Natural killer cell (primary cell): ENCODE measurements around the gene SHD. TPM values are rescaled to one million over a fixed set of nuclear protein-coding genes. Genes with fewer than 3 reads are reported as not detected.
"Not testable (repeated sequence)": the region's sequence is repeated elsewhere in the genome, so short reads cannot be mapped to it uniquely, and the experiment has no call there.

Experiments used
- ATAC-seq, 3 donors: fragments of 150-1000 bp in 2 of 3; fragments of 200-7000 bp in 1 of 3; cut with Tn5 transposase; 1 replicate in 1 of 3; 2 replicates in 2 of 3; pipeline ENCODE4 v1.10.0; 2021; ENCODE audit warnings: mild to moderate bottlenecking in 2 of 3, moderate library complexity in 2 of 3
- DNase-seq, 2 donors: peaks; one replicate each; pipeline versions ENCODE4 v3.0.0 to v3.0.0-alpha.2; 2013 to 2021; ENCODE audit warnings: mixed read lengths in 1 of 2
- H3K27ac ChIP-seq: one replicate; pipeline ENCODE4 v1.5.1; 2013; ENCODE audit warnings: mild to moderate bottlenecking, low read length
- H3K27me3 ChIP-seq: one replicate; pipeline ENCODE4 v1.6.1; 2013; ENCODE audit warnings: low read length; ENCODE audit not compliant: control insufficient read depth, insufficient read depth
- H3K36me3 ChIP-seq: one replicate; pipeline ENCODE4 v1.6.1; 2013; ENCODE audit warnings: low read length; ENCODE audit not compliant: control insufficient read depth, insufficient read depth
- H3K4me1 ChIP-seq: one replicate; pipeline ENCODE4 v1.6.1; 2013; ENCODE audit warnings: low read length; ENCODE audit not compliant: control insufficient read depth, insufficient read depth
- H3K4me3 ChIP-seq: one replicate; pipeline ENCODE4 v1.5.1; 2013; ENCODE audit warnings: low read length
- H3K9me3 ChIP-seq: one replicate; pipeline ENCODE4 v1.6.1; 2013; ENCODE audit warnings: low read length; ENCODE audit not compliant: control insufficient read depth, insufficient read depth
- H3K27ac Mint-ChIP-seq, 2 donors: one replicate each; pipeline ENCODE4 v1.8.0; 2022; ENCODE audit warnings: mild to moderate bottlenecking in 2 of 2, mixed read lengths in 2 of 2, moderate library complexity in 1 of 2
- H3K27me3 Mint-ChIP-seq, 2 donors: one replicate each; pipeline ENCODE4 v1.8.0; 2022; ENCODE audit warnings: low read depth in 2 of 2, mixed read lengths in 2 of 2
- H3K36me3 Mint-ChIP-seq: one replicate; pipeline ENCODE4 v1.8.0; 2022; ENCODE audit warnings: mixed read lengths
- H3K4me1 Mint-ChIP-seq, 2 donors: one replicate each; pipeline ENCODE4 v1.8.0; 2022; ENCODE audit warnings: mixed read lengths in 2 of 2
- H3K4me3 Mint-ChIP-seq: one replicate; pipeline ENCODE4 v1.8.0; 2022; ENCODE audit warnings: mild to moderate bottlenecking, moderate library complexity, mixed read lengths
- H3K9me3 Mint-ChIP-seq, 2 donors: one replicate each; pipeline ENCODE4 v1.8.0; 2022; ENCODE audit warnings: mixed read lengths in 2 of 2
- WGBS: methylation state at CpG from one replicate; pipeline ENCODE4 v1.1.7; 2013; ENCODE audit warnings: missing lambda C conversion rate; ENCODE audit not compliant: insufficient coverage; 5-methylcytosine and 5-hydroxymethylcytosine counted together
- intact Hi-C: fragments of 100-400 bp; cut with micrococcal nuclease; formaldehyde crosslinking; loops from one replicate; pipeline ENCODE4 v1.14.2; 2022
- total RNA-seq, 4 donors: library from RNA; stranded (reverse); fragments of 120-200 nt in 1 of 4; gene quantifications; one replicate each; pipeline versions ENCODE4 v1.2.3 to v1.2.4, GENCODE V29; 2013 to 2022
- TF ChIP-seq, protein P1 (sequence below): fragments of 200-600 bp; IDR thresholded peaks from one replicate; pipeline ENCODE4 v1.8.0; 2022; ENCODE audit warnings: antibody characterized with exemption

Gene SHD
- total RNA-seq, 3 donors from 2014 or later (not counting 1 experiment from before 2014, with no cell fraction given) = 0.20 TPM; not detected in 2

DNA sequence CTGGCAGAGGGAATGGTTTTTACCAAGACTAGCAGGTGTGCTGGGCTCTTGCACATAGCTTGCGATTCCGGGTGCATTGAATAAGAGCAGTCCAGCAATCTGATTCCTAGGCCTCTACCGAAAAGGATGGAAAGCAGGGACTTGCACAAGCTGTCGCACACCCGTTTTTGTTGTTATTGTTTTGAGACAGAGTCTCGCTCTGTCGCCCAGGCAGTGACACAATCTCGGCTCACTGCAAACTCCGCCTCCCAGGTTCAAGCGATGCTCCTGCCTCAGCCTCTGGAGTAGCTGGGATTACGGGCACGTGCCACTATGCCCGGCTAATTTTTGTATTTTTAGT, 44.2 kb upstream of the SHD start:
- intact Hi-C loops = no loop called here
- Histone ChIP-seq H3K4me1 (no peaks in the 10 kb centered on the region), H3K36me3 (no peaks in the 10 kb centered on the region), H3K27ac (no peak overlapping the region), H3K4me3 (no peak overlapping the region), H3K27me3 (no peaks in the 10 kb centered on the region), H3K9me3 (no peaks in the 10 kb centered on the region)
- Mint-ChIP-seq H3K27me3 (peaks cover 0 to 5% of the 10 kb centered on the region in 2 donors), H3K4me3 (no peak overlapping the region), H3K27ac (no peak overlapping the region), H3K36me3 (no peaks in the 10 kb centered on the region), H3K9me3 (no peaks in the 10 kb centered on the region), H3K4me1 (no peaks in the 10 kb centered on the region)
- ATAC-seq (no peak), DNase-seq (no peak)
- TF ChIP-seq, protein P1, sequence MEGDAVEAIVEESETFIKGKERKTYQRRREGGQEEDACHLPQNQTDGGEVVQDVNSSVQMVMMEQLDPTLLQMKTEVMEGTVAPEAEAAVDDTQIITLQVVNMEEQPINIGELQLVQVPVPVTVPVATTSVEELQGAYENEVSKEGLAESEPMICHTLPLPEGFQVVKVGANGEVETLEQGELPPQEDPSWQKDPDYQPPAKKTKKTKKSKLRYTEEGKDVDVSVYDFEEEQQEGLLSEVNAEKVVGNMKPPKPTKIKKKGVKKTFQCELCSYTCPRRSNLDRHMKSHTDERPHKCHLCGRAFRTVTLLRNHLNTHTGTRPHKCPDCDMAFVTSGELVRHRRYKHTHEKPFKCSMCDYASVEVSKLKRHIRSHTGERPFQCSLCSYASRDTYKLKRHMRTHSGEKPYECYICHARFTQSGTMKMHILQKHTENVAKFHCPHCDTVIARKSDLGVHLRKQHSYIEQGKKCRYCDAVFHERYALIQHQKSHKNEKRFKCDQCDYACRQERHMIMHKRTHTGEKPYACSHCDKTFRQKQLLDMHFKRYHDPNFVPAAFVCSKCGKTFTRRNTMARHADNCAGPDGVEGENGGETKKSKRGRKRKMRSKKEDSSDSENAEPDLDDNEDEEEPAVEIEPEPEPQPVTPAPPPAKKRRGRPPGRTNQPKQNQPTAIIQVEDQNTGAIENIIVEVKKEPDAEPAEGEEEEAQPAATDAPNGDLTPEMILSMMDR = no peak
- 86% methylated on average over 13 of the region's 13 CpGs for WGBS

DNA sequence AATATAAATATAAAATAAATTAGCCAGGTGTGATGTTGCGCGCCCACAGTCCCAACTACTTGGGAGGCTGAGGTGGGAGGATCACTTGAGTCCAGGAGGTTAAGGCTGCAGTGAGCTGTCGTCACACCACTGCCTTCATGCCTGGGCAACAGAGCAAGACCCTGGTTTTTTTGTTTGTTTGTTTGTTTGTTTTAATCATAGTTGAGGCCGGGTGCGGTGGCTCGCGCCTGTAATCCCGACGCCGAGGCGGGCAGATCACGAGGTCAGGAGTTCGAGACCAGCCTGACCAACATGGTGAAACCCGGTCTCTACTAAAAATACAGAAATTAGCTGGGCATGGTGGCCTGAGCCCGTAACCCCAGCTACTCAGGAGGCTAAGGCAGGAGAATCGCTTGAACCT, 41.6 kb upstream of the SHD start:
- H3K4me1 ChIP-seq, H3K36me3 ChIP-seq, DNase-seq, H3K27me3 Mint-ChIP-seq, H3K4me3 Mint-ChIP-seq, H3K9me3 ChIP-seq, H3K27ac ChIP-seq, intact Hi-C loops, H3K27ac Mint-ChIP-seq, H3K36me3 Mint-ChIP-seq, H3K9me3 Mint-ChIP-seq, H3K4me1 Mint-ChIP-seq, H3K27me3 ChIP-seq, H3K4me3 ChIP-seq, ATAC-seq: not testable (repeated sequence)
- WGBS = 88% methylated on average over 16 of the region's 16 CpGs

DNA sequence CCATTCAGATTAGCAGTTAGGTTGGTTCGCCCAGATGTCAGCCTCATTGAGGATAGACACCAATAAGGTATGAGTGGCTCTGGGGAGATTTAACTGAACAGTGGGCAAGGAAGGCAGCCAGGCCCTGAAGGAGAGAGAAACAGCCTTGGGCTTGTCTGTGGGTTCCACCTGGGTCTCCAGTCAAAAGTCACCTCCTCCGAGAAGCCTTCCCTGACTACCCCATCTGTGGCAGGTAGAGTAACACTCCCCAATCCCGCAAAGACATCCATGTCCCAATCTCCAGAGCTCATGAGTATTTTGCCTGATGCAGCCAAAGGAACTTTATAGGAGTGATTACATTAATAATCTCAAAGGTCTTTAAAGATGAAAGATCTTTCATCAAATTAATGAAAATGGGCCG, 40.2 kb upstream of the SHD start:
- TF ChIP-seq, protein P1 = no peak
- H3K4me3 ChIP-seq = no peak overlapping the region
- peaks cover 4% of the 10 kb centered on the region for H3K9me3 ChIP-seq
- ATAC-seq (no peak), DNase-seq (no peak)
- H3K27ac Mint-ChIP-seq = no peak overlapping the region
- H3K27me3 Mint-ChIP-seq = peaks cover 0 to 2% of the 10 kb centered on the region in 2 donors
- no peak overlapping the region for H3K27ac ChIP-seq
- H3K4me3 Mint-ChIP-seq = no peak overlapping the region
- WGBS = 83% methylated on average over 3 of the region's 4 CpGs
- intact Hi-C loops = no loop called here
- no peaks in the 10 kb centered on the region for H3K36me3 ChIP-seq
- no peaks in the 10 kb centered on the region for H3K4me1 Mint-ChIP-seq
- H3K9me3 Mint-ChIP-seq = peaks cover 0 to 2% of the 10 kb centered on the region in 2 donors
- H3K36me3 Mint-ChIP-seq = no peaks in the 10 kb centered on the region
- no peaks in the 10 kb centered on the region for H3K4me1 ChIP-seq
- no peaks in the 10 kb centered on the region for H3K27me3 ChIP-seq

DNA sequence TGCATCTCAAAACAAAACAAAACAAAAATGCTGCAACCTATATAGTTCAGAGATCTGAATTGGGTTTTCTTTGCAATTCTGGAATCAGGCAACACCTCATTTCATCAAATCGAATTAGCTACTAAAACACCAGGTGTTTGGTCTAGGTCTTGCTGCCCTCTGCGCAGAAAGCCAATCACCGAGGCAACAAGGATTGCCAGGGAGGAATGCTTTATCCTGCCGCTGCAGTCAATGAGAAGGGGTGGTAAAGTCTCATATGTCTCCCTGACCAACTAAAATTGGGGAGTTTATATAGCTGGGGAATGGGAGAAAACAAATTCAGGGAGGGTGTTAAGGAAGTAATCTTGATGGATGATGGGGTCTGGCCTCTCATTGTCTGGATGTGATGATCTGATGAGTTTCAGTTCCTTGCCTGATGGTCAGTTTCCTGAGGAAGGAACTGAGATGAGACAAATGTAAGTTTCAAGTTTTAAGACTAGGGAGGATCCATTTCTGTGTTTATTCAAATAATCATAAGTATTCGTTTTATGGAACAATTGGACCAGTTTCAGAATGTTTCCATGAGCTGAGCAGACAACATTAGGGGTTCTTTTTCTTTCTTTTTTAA, 37.1 kb upstream of the SHD start:
- H3K27ac Mint-ChIP-seq = no peak overlapping the region
- 77% methylated on average over 5 of the region's 5 CpGs for WGBS
- no peak for DNase-seq

DNA sequence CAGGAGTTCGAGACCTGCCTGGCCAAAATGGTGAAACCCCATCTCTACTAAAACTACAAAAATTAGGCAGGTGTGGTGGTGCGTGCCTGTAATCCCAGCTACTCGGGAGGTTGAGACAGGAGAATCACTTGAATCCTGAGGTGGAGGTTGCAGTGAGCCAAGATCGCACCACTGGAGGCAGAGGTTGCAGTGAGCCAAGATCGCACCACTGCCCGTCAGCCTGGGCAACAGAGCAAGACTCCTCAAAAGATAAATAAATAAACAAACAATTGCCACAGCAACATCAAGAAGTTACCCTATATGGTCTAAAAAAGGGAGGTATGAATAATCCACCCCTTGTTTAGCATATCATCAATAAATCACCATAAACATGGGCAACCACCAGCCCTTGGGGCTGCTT, 33.1 kb upstream of the SHD start:
- H3K27me3 ChIP-seq, ATAC-seq, H3K9me3 ChIP-seq, H3K4me3 ChIP-seq, H3K4me3 Mint-ChIP-seq, DNase-seq, H3K27me3 Mint-ChIP-seq, H3K36me3 Mint-ChIP-seq, H3K9me3 Mint-ChIP-seq: not testable (repeated sequence)
- WGBS = over 99% methylated on average over 6 of the region's 6 CpGs
- intact Hi-C loops = loop anchor here (5.0 kb wide), 2 partner anchors 96 to 211 kb away; partner anchors contain the start of genes MPND and UBXN6
- H3K36me3 ChIP-seq = peaks cover 21% of the 10 kb centered on the region
- H3K4me1 Mint-ChIP-seq = peaks cover 6 to 31% of the 10 kb centered on the region in 2 donors
- H3K4me1 ChIP-seq = peaks cover 16% of the 10 kb centered on the region
- H3K27ac Mint-ChIP-seq = peak overlapping the region; percentile 96 to 100
- peak overlapping the region; percentile 98 for H3K27ac ChIP-seq

More for the DNA sequence above, 37.1 kb upstream of the SHD start:
- H3K4me1 Mint-ChIP-seq = peaks cover 0 to 6% of the 10 kb centered on the region in 2 donors
- H3K27ac ChIP-seq = no peak overlapping the region
- no peak overlapping the region for H3K4me3 Mint-ChIP-seq
- TF ChIP-seq, protein P1 = no peak
- no peaks in the 10 kb centered on the region for H3K36me3 Mint-ChIP-seq
- intact Hi-C loops = no loop called here
- peaks cover 0 to 2% of the 10 kb centered on the region in 2 donors for H3K27me3 Mint-ChIP-seq
- no peaks in the 10 kb centered on the region for H3K27me3 ChIP-seq
- peaks cover 0 to 2% of the 10 kb centered on the region in 2 donors for H3K9me3 Mint-ChIP-seq
- H3K4me1 ChIP-seq = peaks cover 7% of the 10 kb centered on the region
- H3K4me3 ChIP-seq = no peak overlapping the region
- peaks cover 4% of the 10 kb centered on the region for H3K9me3 ChIP-seq
- H3K36me3 ChIP-seq = no peaks in the 10 kb centered on the region
- ATAC-seq = no peak
